Effector memory CD8-positive, alpha-beta T cell (primary cell): ENCODE data around the gene VIPR2.
"Not testable (repeated sequence)": the region's sequence is repeated elsewhere in the genome, so short reads cannot be mapped to it uniquely, and the experiment has no call there.

ENCODE experiments used
- ATAC-seq: fragments of 150-1000 bp; cut with Tn5 transposase; replicated peaks from 2 replicates; pipeline ENCODE4 v1.10.0; 2021; ENCODE audit warnings: mild to moderate bottlenecking, moderate library complexity
- DNase-seq, 3 experiments: peaks; one replicate each; pipeline ENCODE4 v3.0.0; 2021
- H3K27ac Mint-ChIP-seq, 2 donors: one replicate each; pipeline ENCODE4 v1.8.0; 2022; ENCODE audit warnings: mild to moderate bottlenecking in 2 of 2, mixed read lengths in 2 of 2, moderate library complexity in 2 of 2
- H3K27me3 Mint-ChIP-seq, 2 donors: one replicate each; pipeline ENCODE4 v1.8.0; 2022; ENCODE audit warnings: mixed read lengths in 2 of 2
- H3K36me3 Mint-ChIP-seq: one replicate; pipeline ENCODE4 v1.8.0; 2022; ENCODE audit warnings: mild to moderate bottlenecking, moderate library complexity, mixed read lengths; ENCODE audit not compliant: insufficient read depth
- H3K4me1 Mint-ChIP-seq, 2 donors: one replicate each; pipeline ENCODE4 v1.8.0; 2022; ENCODE audit warnings: low read depth in 2 of 2, mixed read lengths in 2 of 2
- H3K4me3 Mint-ChIP-seq, 2 donors: one replicate each; pipeline ENCODE4 v1.8.0; 2022; ENCODE audit warnings: mild to moderate bottlenecking in 2 of 2, mixed read lengths in 2 of 2, moderate library complexity in 2 of 2
- H3K9me3 Mint-ChIP-seq, 2 donors: one replicate each; pipeline ENCODE4 v1.8.0; 2022; ENCODE audit warnings: mixed read lengths in 2 of 2

The VIPR2 gene

GRCh38 chr7:159107161-159107892, 37.3 kb downstream of the VIPR2 start:
- Mint-ChIP-seq H3K4me1 (peaks cover 12 to 17% of the 10 kb centered on the region in 2 donors), H3K27me3 (peaks cover 0 to 31% of the 10 kb centered on the region in 2 donors), H3K36me3 (peaks cover 2% of the 10 kb centered on the region), H3K4me3 (no peak overlapping the region), H3K9me3 (no peaks in the 10 kb centered on the region), H3K27ac (peak overlapping the region in 1 of 2 donors; percentile 8)
- ATAC-seq (no peak), DNase-seq (no peak)

- H3K4me1 Mint-ChIP-seq, result peaks cover 8 to 12% of the 10 kb centered on the region in 2 donors
- H3K9me3 Mint-ChIP-seq, result no peaks in the 10 kb centered on the region
- peak overlapping the region; percentile 8 to 52 for H3K27ac Mint-ChIP-seq
- ATAC-seq (no peak), DNase-seq (no peak)
- no peak overlapping the region for H3K4me3 Mint-ChIP-seq
- H3K36me3 Mint-ChIP-seq, result no peaks in the 10 kb centered on the region
- H3K27me3 Mint-ChIP-seq, result peaks cover 0 to 25% of the 10 kb centered on the region in 2 donors
Measured at GRCh38 chr7:159105832-159106811, 38.5 kb downstream of the VIPR2 start.

- no peaks in the 10 kb centered on the region for H3K36me3 Mint-ChIP-seq
- H3K27me3 Mint-ChIP-seq, result peaks cover 0 to 25% of the 10 kb centered on the region in 2 donors
- no peaks in the 10 kb centered on the region for H3K9me3 Mint-ChIP-seq
- DNase-seq (no peak), ATAC-seq (no peak)
- peak overlapping the region in 1 of 2 donors; percentile 46 for H3K27ac Mint-ChIP-seq
- H3K4me3 Mint-ChIP-seq, result no peak overlapping the region
- H3K4me1 Mint-ChIP-seq, result peaks cover 8 to 12% of the 10 kb centered on the region in 2 donors
Measured at GRCh38 chr7:159105066-159105780, 39.4 kb downstream of the VIPR2 start.

- ATAC-seq (no peak), DNase-seq (no peak)
- H3K4me3 Mint-ChIP-seq, result no peak overlapping the region
- H3K27me3 Mint-ChIP-seq, result peaks cover 0 to 19% of the 10 kb centered on the region in 2 donors
- no peaks in the 10 kb centered on the region for H3K36me3 Mint-ChIP-seq
- no peaks in the 10 kb centered on the region for H3K9me3 Mint-ChIP-seq
- H3K4me1 Mint-ChIP-seq, result peaks cover 8 to 12% of the 10 kb centered on the region in 2 donors
- peak overlapping the region in 1 of 2 donors; percentile 46 for H3K27ac Mint-ChIP-seq
Measured at GRCh38 chr7:159104188-159104920, 40.3 kb downstream of the VIPR2 start.

GRCh38 chr7:159103382-159104187, 41.1 kb downstream of the VIPR2 start:
- Mint-ChIP-seq H3K27me3 (peaks cover 0 to 16% of the 10 kb centered on the region in 2 donors), H3K4me3 (no peak overlapping the region), H3K27ac (no peak overlapping the region), H3K4me1 (peaks cover 8 to 12% of the 10 kb centered on the region in 2 donors), H3K9me3 (no peaks in the 10 kb centered on the region), H3K36me3 (no peaks in the 10 kb centered on the region)
- DNase-seq (no peak), ATAC-seq (no peak)

- no peak for ATAC-seq
- H3K4me3 Mint-ChIP-seq, result no peak overlapping the region
- no peaks in the 10 kb centered on the region for H3K36me3 Mint-ChIP-seq
- H3K27ac Mint-ChIP-seq, result no peak overlapping the region
- DNase-seq, result no peak
- no peaks in the 10 kb centered on the region for H3K9me3 Mint-ChIP-seq
- H3K27me3 Mint-ChIP-seq, result peaks cover 0 to 16% of the 10 kb centered on the region in 2 donors
- peaks cover 8 to 12% of the 10 kb centered on the region in 2 donors for H3K4me1 Mint-ChIP-seq
Measured at GRCh38 chr7:159102681-159103381, 41.8 kb downstream of the VIPR2 start.

GRCh38 chr7:159101661-159102091, 43.0 kb downstream of the VIPR2 start:
- Mint-ChIP-seq H3K4me1 (peaks cover 8 to 10% of the 10 kb centered on the region in 2 donors), H3K27me3 (peaks cover 0 to 11% of the 10 kb centered on the region in 2 donors)
- not testable (repeated sequence) for ATAC-seq, H3K9me3 Mint-ChIP-seq, H3K4me3 Mint-ChIP-seq, H3K36me3 Mint-ChIP-seq, H3K27ac Mint-ChIP-seq, DNase-seq

- not testable (repeated sequence) for H3K36me3 Mint-ChIP-seq, DNase-seq, H3K9me3 Mint-ChIP-seq, H3K27ac Mint-ChIP-seq, ATAC-seq, H3K4me1 Mint-ChIP-seq, H3K27me3 Mint-ChIP-seq, H3K4me3 Mint-ChIP-seq
Measured at GRCh38 chr7:159101083-159101395, 43.6 kb downstream of the VIPR2 start.

- H3K9me3 Mint-ChIP-seq, ATAC-seq, H3K4me3 Mint-ChIP-seq, H3K36me3 Mint-ChIP-seq, H3K27me3 Mint-ChIP-seq, H3K4me1 Mint-ChIP-seq, DNase-seq, H3K27ac Mint-ChIP-seq: not testable (repeated sequence)
Measured at GRCh38 chr7:159100281-159101082, 44.2 kb downstream of the VIPR2 start.

GRCh38 chr7:159099711-159100231, 44.9 kb downstream of the VIPR2 start:
- Mint-ChIP-seq H3K9me3 (no peaks in the 10 kb centered on the region), H3K4me1 (peaks cover 4% of the 10 kb centered on the region in 2 donors), H3K36me3 (no peaks in the 10 kb centered on the region), H3K27me3 (no peaks in the 10 kb centered on the region), H3K4me3 (no peak overlapping the region), H3K27ac (no peak overlapping the region)
- no peak for DNase-seq
- no peak for ATAC-seq
